Fibroblast of lung (primary cell): ENCODE measurements around the gene COL27A1. TPM values are rescaled to one million over a fixed set of nuclear protein-coding genes. Genes with fewer than 3 reads are reported as not detected.
A peak's percentile ranks its signal among the peaks of the same experiment; 100 is the strongest.

ENCODE experiments used
- DNase-seq, 2 donors: peaks; one replicate each; pipeline versions ENCODE4 v3.0.0 to v3.0.0-alpha.2; 2010; ENCODE audit warnings: low read depth in 2 of 2
- H2AFZ ChIP-seq: 2 replicates; pipeline ENCODE4 v1.5.1; 2012; ENCODE audit warnings: low read length, control low read depth, inconsistent platforms
- H3K27ac ChIP-seq: 2 replicates; pipeline ENCODE4 v1.5.1; 2011; ENCODE audit warnings: low read length, control low read depth; ENCODE audit not compliant: insufficient read depth
- H3K27me3 ChIP-seq: 2 replicates; pipeline ENCODE4 v1.5.1; 2011; ENCODE audit warnings: mild to moderate bottlenecking, low read length; ENCODE audit not compliant: control insufficient read depth, insufficient read depth
- H3K36me3 ChIP-seq: 2 replicates; pipeline ENCODE4 v1.5.1; 2011; ENCODE audit warnings: low read length; ENCODE audit not compliant: control insufficient read depth, insufficient read depth
- H3K4me1 ChIP-seq: 2 replicates; pipeline ENCODE4 v1.5.1; 2011; ENCODE audit warnings: low read length; ENCODE audit not compliant: control insufficient read depth, insufficient read depth; ENCODE audit errors: extremely low read depth
- H3K4me2 ChIP-seq: 2 replicates; pipeline ENCODE4 v1.5.1; 2011; ENCODE audit warnings: low read length, control low read depth; ENCODE audit not compliant: insufficient read depth; ENCODE audit errors: extremely low read depth
- H3K4me3 ChIP-seq, 4 experiments: fragments of 200-600 bp in 1 of 4; sonication (generic) in 1 of 4; replicated peaks in 1 of 4; 2 replicates each; pipeline ENCODE4 v1.5.1; 2011 to 2016; ENCODE audit warnings: low read length in 4 of 4, low read depth in 3 of 4, mild to moderate bottlenecking in 3 of 4, control low read depth in 2 of 4, inconsistent platforms in 1 of 4, mixed read lengths in 1 of 4; ENCODE audit not compliant: insufficient read depth in 1 of 4; ENCODE audit errors: control extremely low read depth in 1 of 4
- H3K79me2 ChIP-seq: 2 replicates; pipeline ENCODE4 v1.5.1; 2012; ENCODE audit warnings: mild to moderate bottlenecking, low read length, inconsistent platforms; ENCODE audit not compliant: control insufficient read depth, insufficient read depth
- H3K9ac ChIP-seq: 2 replicates; pipeline ENCODE4 v1.5.1; 2011; ENCODE audit warnings: mild to moderate bottlenecking, low read length, control low read depth; ENCODE audit not compliant: insufficient read depth
- H3K9me3 ChIP-seq: 2 replicates; pipeline ENCODE4 v1.5.1; 2012; ENCODE audit warnings: low read depth, low read length; ENCODE audit not compliant: control insufficient read depth, insufficient read depth
- H4K20me1 ChIP-seq: 2 replicates; pipeline ENCODE4 v1.5.1; 2011; ENCODE audit warnings: low read length; ENCODE audit not compliant: control insufficient read depth, insufficient read depth; ENCODE audit errors: extremely low read depth
- EZH2 ChIP-seq: IDR thresholded peaks from 2 replicates; pipeline ENCODE4 v1.5.1; 2012; ENCODE audit warnings: low read length, control low read depth, mild to moderate bottlenecking; ENCODE audit errors: missing control alignments
- polyA plus RNA-seq, 2 donors: library from polyadenylated mRNA; depleted of rRNA in 1 of 2; stranded (reverse) in 1 of 2; unstranded in 1 of 2; fragments of >200 nt; gene quantifications; 2 replicates each; pipeline ENCODE4 v1.2.1, GENCODE V29; 2011 to 2012; ENCODE audit warnings: missing spikeins in 1 of 2
- total RNA-seq: library from RNA; depleted of rRNA; stranded (reverse); fragments of >200 nt; gene quantifications from 2 replicates; pipeline ENCODE4 v1.2.1, GENCODE V29; 2014
- TF ChIP-seq, protein P1 (sequence below), 2 donors: IDR thresholded peaks in 1 of 2; conservative IDR thresholded peaks in 1 of 2; 1 replicate in 1 of 2; 2 replicates in 1 of 2; pipeline ENCODE4 v1.5.1; 2011 to 2012; ENCODE audit warnings: low read length in 2 of 2, control low read depth in 1 of 2, inconsistent platforms in 1 of 2, low read depth in 1 of 2, mild to moderate bottlenecking in 1 of 2

The COL27A1 gene
- total and polyA plus RNA-seq, 2 donors (not counting 1 experiment from before 2014, with no cell fraction given): 2.4 to 5.4 TPM

- TF ChIP-seq, protein P1, sequence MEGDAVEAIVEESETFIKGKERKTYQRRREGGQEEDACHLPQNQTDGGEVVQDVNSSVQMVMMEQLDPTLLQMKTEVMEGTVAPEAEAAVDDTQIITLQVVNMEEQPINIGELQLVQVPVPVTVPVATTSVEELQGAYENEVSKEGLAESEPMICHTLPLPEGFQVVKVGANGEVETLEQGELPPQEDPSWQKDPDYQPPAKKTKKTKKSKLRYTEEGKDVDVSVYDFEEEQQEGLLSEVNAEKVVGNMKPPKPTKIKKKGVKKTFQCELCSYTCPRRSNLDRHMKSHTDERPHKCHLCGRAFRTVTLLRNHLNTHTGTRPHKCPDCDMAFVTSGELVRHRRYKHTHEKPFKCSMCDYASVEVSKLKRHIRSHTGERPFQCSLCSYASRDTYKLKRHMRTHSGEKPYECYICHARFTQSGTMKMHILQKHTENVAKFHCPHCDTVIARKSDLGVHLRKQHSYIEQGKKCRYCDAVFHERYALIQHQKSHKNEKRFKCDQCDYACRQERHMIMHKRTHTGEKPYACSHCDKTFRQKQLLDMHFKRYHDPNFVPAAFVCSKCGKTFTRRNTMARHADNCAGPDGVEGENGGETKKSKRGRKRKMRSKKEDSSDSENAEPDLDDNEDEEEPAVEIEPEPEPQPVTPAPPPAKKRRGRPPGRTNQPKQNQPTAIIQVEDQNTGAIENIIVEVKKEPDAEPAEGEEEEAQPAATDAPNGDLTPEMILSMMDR (conservative IDR thresholded peaks at IDR 0.05 in 1 of 2, IDR thresholded peaks at IDR 0.05 in 1 of 2; ENCODE audit: low read depth in 1 of 2, low read length in 2 of 2): no peak
- no peak for TF ChIP-seq EZH2
Measured at GRCh38 chr9:114196117-114196516, 40.8 kb downstream of the COL27A1 start.

DNA sequence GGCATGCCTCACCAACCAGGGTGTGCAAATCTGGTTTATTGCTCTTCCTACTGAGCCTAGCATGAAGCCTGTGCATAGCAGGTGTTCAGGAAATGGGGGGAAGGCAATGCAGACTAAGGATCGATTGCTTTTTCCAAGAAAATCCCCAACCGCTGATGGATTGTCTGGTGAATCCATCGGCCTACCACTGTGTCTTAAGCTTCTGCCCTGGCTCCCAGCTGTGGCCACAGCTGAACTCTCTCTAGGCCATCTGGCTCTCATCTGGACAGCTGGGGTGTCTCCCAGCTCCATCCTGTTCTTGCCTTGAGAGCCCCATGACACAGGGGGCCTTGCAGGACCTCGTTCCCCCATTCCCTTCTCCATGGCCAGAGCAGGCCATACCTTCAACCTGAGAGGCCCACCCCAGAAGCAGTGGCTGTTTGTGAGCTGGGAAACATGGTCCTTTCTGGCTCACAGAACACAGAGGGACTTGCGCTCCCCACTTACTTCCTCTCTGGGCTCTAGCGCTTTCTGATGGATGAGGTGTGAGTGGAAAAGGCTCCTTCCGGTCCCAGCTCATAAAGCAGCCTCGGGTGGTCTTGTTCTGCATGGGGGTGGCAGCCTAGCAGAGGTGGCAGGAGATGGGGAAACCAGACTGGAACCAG, 41.8 kb downstream of the COL27A1 start:
- no peaks in the 10 kb centered on the region for H3K27me3 ChIP-seq
- H3K27ac ChIP-seq: no peak overlapping the region
- H4K20me1 ChIP-seq: no peaks in the 10 kb centered on the region
- H3K36me3 ChIP-seq: no peaks in the 10 kb centered on the region
- no peak overlapping the region for H3K4me3 ChIP-seq
- peak in 1 of 2 donors; percentile 21 for DNase-seq
- H3K4me1 ChIP-seq: no peaks in the 10 kb centered on the region
- H3K9me3 ChIP-seq: no peaks in the 10 kb centered on the region
- TF ChIP-seq, protein P1 (conservative IDR thresholded peaks at IDR 0.05 in 1 of 2, IDR thresholded peaks at IDR 0.05 in 1 of 2; ENCODE audit: low read depth in 1 of 2, low read length in 2 of 2): no peak
- no peaks in the 10 kb centered on the region for H3K79me2 ChIP-seq
- H3K4me2 ChIP-seq: no peak overlapping the region
- no peak overlapping the region for H3K9ac ChIP-seq
- no peak overlapping the region for H2AFZ ChIP-seq

More at GRCh38 chr9:114196117-114196516, 40.8 kb downstream of the COL27A1 start:
- no peak overlapping the region for H3K4me2 ChIP-seq
- no peak overlapping the region for H3K9ac ChIP-seq
- H4K20me1 ChIP-seq: no peaks in the 10 kb centered on the region
- H3K27ac ChIP-seq: no peak overlapping the region
- H3K9me3 ChIP-seq: no peaks in the 10 kb centered on the region
- no peaks in the 10 kb centered on the region for H3K4me1 ChIP-seq
- no peak overlapping the region for H3K4me3 ChIP-seq
- H3K36me3 ChIP-seq: no peaks in the 10 kb centered on the region
- DNase-seq: no peak
- no peaks in the 10 kb centered on the region for H3K27me3 ChIP-seq
- no peak overlapping the region for H2AFZ ChIP-seq
- H3K79me2 ChIP-seq: no peaks in the 10 kb centered on the region

GRCh38 chr9:114198249-114199040, 43.1 kb downstream of the COL27A1 start:
- DNase-seq: no peak
- Histone ChIP-seq H3K27me3 (no peaks in the 10 kb centered on the region), H4K20me1 (no peaks in the 10 kb centered on the region), H3K27ac (no peak overlapping the region), H3K9ac (no peak overlapping the region), H2AFZ (no peak overlapping the region), H3K9me3 (no peaks in the 10 kb centered on the region), H3K36me3 (no peaks in the 10 kb centered on the region), H3K4me2 (no peak overlapping the region), H3K4me3 (no peak overlapping the region), H3K4me1 (peaks cover 2% of the 10 kb centered on the region), H3K79me2 (no peaks in the 10 kb centered on the region)
- TF ChIP-seq EZH2: no peak
- TF ChIP-seq, protein P1 (conservative IDR thresholded peaks at IDR 0.05 in 1 of 2, IDR thresholded peaks at IDR 0.05 in 1 of 2; ENCODE audit: low read depth in 1 of 2, low read length in 2 of 2): no peak
